ENCODE measurements around the gene NFRKB. TPM values are rescaled to one million over a fixed set of nuclear protein-coding genes. Genes with fewer than 3 reads are reported as not detected.
A peak's percentile ranks its signal among the peaks of the same experiment; 100 is the strongest.

NFRKB gene
- total and polyA plus RNA-seq, 2 of the 8 experiments (the other 6 are each of a cell fraction or from before 2014, with no cell fraction given): 17.0 to 31.0 TPM

- TF ChIP-seq SP2 (IDR thresholded peaks at IDR 0.05; ENCODE audit: low read length) (no peak), JUND (IDR thresholded peaks at IDR 0.05; ENCODE audit: low read length) (no peak), CREB1 (IDR thresholded peaks at IDR 0.05) (no peak), CTBP2 (IDR thresholded peaks at IDR 0.05; ENCODE audit: borderline replicate concordance, insufficient read depth, insufficient read length, low read length) (no peak), CHD1 (IDR thresholded peaks at IDR 0.05; ENCODE audit: low read depth, low read length) (no peak), RNF2 (IDR thresholded peaks at IDR 0.05; ENCODE audit: borderline replicate concordance, low read depth, low read length, missing control alignments, poor library complexity, severe bottlenecking) (no peak), HDAC6 (IDR thresholded peaks at IDR 0.05; ENCODE audit: low read depth, low read length) (no peak), EP300 (IDR thresholded peaks at IDR 0.05; ENCODE audit: borderline replicate concordance in 1 of 2, low read depth in 2 of 2, low read length in 2 of 2) (no peak), KDM5A (IDR thresholded peaks at IDR 0.05; ENCODE audit: low read length) (no peak), SIN3A (conservative IDR thresholded peaks at IDR 0.05 in 1 of 2, IDR thresholded peaks at IDR 0.05 in 1 of 2; ENCODE audit: low read depth in 1 of 2, low read length in 2 of 2) (peak; percentile 25 to 37; a peak in 1 of 4 replicates), CBX5 (IDR thresholded peaks at IDR 0.05; ENCODE audit: low read depth, low read length) (no peak), KDM1A (IDR thresholded peaks at IDR 0.05; ENCODE audit: borderline replicate concordance, low read length) (no peak), JUN (IDR thresholded peaks at IDR 0.05; ENCODE audit: low read depth, low read length) (no peak), ATF3 (IDR thresholded peaks at IDR 0.05; ENCODE audit: insufficient read depth, low read depth, low read length) (no peak), MAFK (IDR thresholded peaks at IDR 0.05; ENCODE audit: low read depth, low read length) (no peak), RXRA (IDR thresholded peaks at IDR 0.05; ENCODE audit: insufficient read depth, low read depth, low read length) (no peak)
- TF ChIP-seq, protein P1, sequence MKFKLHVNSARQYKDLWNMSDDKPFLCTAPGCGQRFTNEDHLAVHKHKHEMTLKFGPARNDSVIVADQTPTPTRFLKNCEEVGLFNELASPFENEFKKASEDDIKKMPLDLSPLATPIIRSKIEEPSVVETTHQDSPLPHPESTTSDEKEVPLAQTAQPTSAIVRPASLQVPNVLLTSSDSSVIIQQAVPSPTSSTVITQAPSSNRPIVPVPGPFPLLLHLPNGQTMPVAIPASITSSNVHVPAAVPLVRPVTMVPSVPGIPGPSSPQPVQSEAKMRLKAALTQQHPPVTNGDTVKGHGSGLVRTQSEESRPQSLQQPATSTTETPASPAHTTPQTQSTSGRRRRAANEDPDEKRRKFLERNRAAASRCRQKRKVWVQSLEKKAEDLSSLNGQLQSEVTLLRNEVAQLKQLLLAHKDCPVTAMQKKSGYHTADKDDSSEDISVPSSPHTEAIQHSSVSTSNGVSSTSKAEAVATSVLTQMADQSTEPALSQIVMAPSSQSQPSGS (IDR thresholded peaks at IDR 0.05; ENCODE audit: low read length): no peak
- TF ChIP-seq, protein P2, sequence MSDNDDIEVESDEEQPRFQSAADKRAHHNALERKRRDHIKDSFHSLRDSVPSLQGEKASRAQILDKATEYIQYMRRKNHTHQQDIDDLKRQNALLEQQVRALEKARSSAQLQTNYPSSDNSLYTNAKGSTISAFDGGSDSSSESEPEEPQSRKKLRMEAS (IDR thresholded peaks at IDR 0.05): peak; percentile 37
- TF ChIP-seq, protein P3, sequence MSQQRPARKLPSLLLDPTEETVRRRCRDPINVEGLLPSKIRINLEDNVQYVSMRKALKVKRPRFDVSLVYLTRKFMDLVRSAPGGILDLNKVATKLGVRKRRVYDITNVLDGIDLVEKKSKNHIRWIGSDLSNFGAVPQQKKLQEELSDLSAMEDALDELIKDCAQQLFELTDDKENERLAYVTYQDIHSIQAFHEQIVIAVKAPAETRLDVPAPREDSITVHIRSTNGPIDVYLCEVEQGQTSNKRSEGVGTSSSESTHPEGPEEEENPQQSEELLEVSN (IDR thresholded peaks at IDR 0.05): no peak
Measured at GRCh38 chr11:129895126-129896041, at the start of gene NFRKB (continued).
